ENCODE data around the gene GFAP. TPM values are rescaled to one million over a fixed set of nuclear protein-coding genes. Genes with fewer than 3 reads are reported as not detected.

The GFAP gene
- total and polyA plus RNA-seq, 4 donors: 0.24 to 0.42 (median 0.33) TPM; not detected in 1

- no peak overlapping the region for H3K27ac ChIP-seq (ENCODE audit: low read depth in 1 of 2, low read length in 2 of 2)
- H3K36me3 ChIP-seq (ENCODE audit: control insufficient read depth in 4 of 4, insufficient read depth in 3 of 4, low read depth in 1 of 4, low read length in 3 of 4): peaks cover 9 to 69% (median 45%) of the 10 kb centered on the region in 4 donors
- DNase-seq (ENCODE audit: low spot score): no peak
- no peak overlapping the region for H3K4me3 ChIP-seq (ENCODE audit: low read depth in 1 of 3, low read length in 3 of 3)
- 93% methylated on average over 4 of the region's 4 CpGs for WGBS
- no peaks in the 10 kb centered on the region for H3K27me3 ChIP-seq (ENCODE audit: control insufficient read depth in 4 of 4, insufficient read depth in 4 of 4, low read length in 3 of 4)
- TF ChIP-seq, protein P1, sequence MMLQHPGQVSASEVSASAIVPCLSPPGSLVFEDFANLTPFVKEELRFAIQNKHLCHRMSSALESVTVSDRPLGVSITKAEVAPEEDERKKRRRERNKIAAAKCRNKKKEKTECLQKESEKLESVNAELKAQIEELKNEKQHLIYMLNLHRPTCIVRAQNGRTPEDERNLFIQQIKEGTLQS (IDR thresholded peaks at IDR 0.05): no peak
- TF ChIP-seq, protein P2, sequence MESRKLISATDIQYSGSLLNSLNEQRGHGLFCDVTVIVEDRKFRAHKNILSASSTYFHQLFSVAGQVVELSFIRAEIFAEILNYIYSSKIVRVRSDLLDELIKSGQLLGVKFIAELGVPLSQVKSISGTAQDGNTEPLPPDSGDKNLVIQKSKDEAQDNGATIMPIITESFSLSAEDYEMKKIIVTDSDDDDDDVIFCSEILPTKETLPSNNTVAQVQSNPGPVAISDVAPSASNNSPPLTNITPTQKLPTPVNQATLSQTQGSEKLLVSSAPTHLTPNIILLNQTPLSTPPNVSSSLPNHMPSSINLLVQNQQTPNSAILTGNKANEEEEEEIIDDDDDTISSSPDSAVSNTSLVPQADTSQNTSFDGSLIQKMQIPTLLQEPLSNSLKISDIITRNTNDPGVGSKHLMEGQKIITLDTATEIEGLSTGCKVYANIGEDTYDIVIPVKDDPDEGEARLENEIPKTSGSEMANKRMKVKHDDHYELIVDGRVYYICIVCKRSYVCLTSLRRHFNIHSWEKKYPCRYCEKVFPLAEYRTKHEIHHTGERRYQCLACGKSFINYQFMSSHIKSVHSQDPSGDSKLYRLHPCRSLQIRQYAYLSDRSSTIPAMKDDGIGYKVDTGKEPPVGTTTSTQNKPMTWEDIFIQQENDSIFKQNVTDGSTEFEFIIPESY (IDR thresholded peaks at IDR 0.05): no peak
- TF ChIP-seq FOXA2 (IDR thresholded peaks at IDR 0.05) (no peak), YY1 (IDR thresholded peaks at IDR 0.05) (no peak), SP1 (IDR thresholded peaks at IDR 0.05) (no peak), TAF1 (conservative IDR thresholded peaks at IDR 0.05) (no peak), JUND (IDR thresholded peaks at IDR 0.05) (no peak), NR2F2 (IDR thresholded peaks at IDR 0.05) (no peak), MAX (IDR thresholded peaks at IDR 0.05) (no peak), REST (IDR thresholded peaks at IDR 0.05) (no peak), RAD21 (IDR thresholded peaks at IDR 0.05) (no peak), EGR1 (IDR thresholded peaks at IDR 0.05; ENCODE audit: low read depth in 2 of 2) (no peak), GABPA (IDR thresholded peaks at IDR 0.05 in 1 of 2, conservative IDR thresholded peaks at IDR 0.05 in 1 of 2) (no peak), RXRA (IDR thresholded peaks at IDR 0.05) (no peak), FOXA1 (IDR thresholded peaks at IDR 0.05) (no peak), HNF4A (conservative IDR thresholded peaks at IDR 0.05) (no peak), HNF4G (IDR thresholded peaks at IDR 0.05) (no peak)
- TF ChIP-seq, protein P3, sequence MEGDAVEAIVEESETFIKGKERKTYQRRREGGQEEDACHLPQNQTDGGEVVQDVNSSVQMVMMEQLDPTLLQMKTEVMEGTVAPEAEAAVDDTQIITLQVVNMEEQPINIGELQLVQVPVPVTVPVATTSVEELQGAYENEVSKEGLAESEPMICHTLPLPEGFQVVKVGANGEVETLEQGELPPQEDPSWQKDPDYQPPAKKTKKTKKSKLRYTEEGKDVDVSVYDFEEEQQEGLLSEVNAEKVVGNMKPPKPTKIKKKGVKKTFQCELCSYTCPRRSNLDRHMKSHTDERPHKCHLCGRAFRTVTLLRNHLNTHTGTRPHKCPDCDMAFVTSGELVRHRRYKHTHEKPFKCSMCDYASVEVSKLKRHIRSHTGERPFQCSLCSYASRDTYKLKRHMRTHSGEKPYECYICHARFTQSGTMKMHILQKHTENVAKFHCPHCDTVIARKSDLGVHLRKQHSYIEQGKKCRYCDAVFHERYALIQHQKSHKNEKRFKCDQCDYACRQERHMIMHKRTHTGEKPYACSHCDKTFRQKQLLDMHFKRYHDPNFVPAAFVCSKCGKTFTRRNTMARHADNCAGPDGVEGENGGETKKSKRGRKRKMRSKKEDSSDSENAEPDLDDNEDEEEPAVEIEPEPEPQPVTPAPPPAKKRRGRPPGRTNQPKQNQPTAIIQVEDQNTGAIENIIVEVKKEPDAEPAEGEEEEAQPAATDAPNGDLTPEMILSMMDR (IDR thresholded peaks at IDR 0.05; ENCODE audit: low read depth, low read length, missing input control): no peak
- no peak overlapping the region for H3K9ac ChIP-seq (ENCODE audit: low read depth in 1 of 2, low read length in 2 of 2)
- no peaks in the 10 kb centered on the region for H3K9me3 ChIP-seq (ENCODE audit: control insufficient read depth in 4 of 4, low read length in 3 of 4)
- no peaks in the 10 kb centered on the region for H3K4me1 ChIP-seq (ENCODE audit: control insufficient read depth in 4 of 4, insufficient read depth in 4 of 4, low read length in 3 of 4)
Measured at GRCh38 chr17:44881145-44881544, 34.2 kb downstream of the GFAP start.

All from liver (tissue), 9 donors.